ENCODE results near the gene PLPP4. TPM values are rescaled to one million over a fixed set of nuclear protein-coding genes. Genes with fewer than 3 reads are reported as not detected.

Gene PLPP4
- total and polyA plus RNA-seq, 2 of the 13 experiments (the other 11 are each of a cell fraction or from before 2014, with no cell fraction given), result not detected

- DNase-seq (ENCODE audit: low spot score) (no peak), ATAC-seq (no peak), FAIRE-seq (no peak)
- Histone ChIP-seq H4K20me1 (ENCODE audit: insufficient read depth, low read length) (no peaks in the 10 kb centered on the region), H3K9me3 (ENCODE audit: low read length) (no peaks in the 10 kb centered on the region), H3K27me3 (ENCODE audit: control insufficient read depth in 1 of 2, insufficient read depth in 2 of 2, low read length in 2 of 2) (no peaks in the 10 kb centered on the region), H2AFZ (ENCODE audit: low read length) (no peak overlapping the region), H3K4me3 (replicated peaks in 1 of 3; ENCODE audit: insufficient read depth in 1 of 3, low read depth in 2 of 3, low read length in 3 of 3) (no peak overlapping the region), H3K4me2 (ENCODE audit: low read depth, low read length) (no peak overlapping the region), H3K4me1 (ENCODE audit: insufficient read depth, low read length) (no peaks in the 10 kb centered on the region), H3K9ac (ENCODE audit: insufficient read depth, low read depth, low read length) (no peak overlapping the region), H3K79me2 (ENCODE audit: insufficient read depth, low read length) (no peaks in the 10 kb centered on the region), H3K36me3 (replicated peaks in 1 of 2; ENCODE audit: control insufficient read depth in 1 of 2, insufficient read depth in 2 of 2, low read length in 2 of 2) (no peaks in the 10 kb centered on the region), H3K27ac (ENCODE audit: extremely low read length, insufficient read depth, low read length) (no peak overlapping the region)
- ChIA-PET CTCF (ENCODE audit: low intra/inter-chr PET ratio, low total read pairs) (no interaction called here), POLR2A (no interaction called here)
- in situ Hi-C loops (cut with HindIII; ENCODE audit: extremely low pct_ligation_motif_present, low pct_unique_long_range_greater_than_20kb), result loop anchor here (10.0 kb wide), 1 partner anchor 314 kb away; no protein-coding TSS in a partner anchor
- no CpG with 5 or more reads among the region's 2 CpGs for WGBS (ENCODE audit: low lambda C conversion rate)
- TF ChIP-seq MLLT10 (CRISPR knock-in tag; IDR thresholded peaks at IDR 0.05), result no peak
- TF ChIP-seq PRPF4 (IDR thresholded peaks at IDR 0.05; ENCODE audit: low read depth, low read length, poor library complexity, severe bottlenecking), result no peak
- peak; percentile 17; the same call in 1 of the 2 replicates for TF ChIP-seq RFX1 (IDR thresholded peaks at IDR 0.05)
- no peak for TF ChIP-seq ZNF234 (CRISPR knock-in tag; conservative IDR thresholded peaks at IDR 0.05)
- intact Hi-C loops (cut with micrococcal nuclease; ENCODE audit: unreplicated experiment), result no loop called here
- no TSS peak for BruUV-seq (replicated peaks)
Measured at GRCh38 chr10:120421250-120421649, 35.8 kb upstream of the PLPP4 start.

DNA sequence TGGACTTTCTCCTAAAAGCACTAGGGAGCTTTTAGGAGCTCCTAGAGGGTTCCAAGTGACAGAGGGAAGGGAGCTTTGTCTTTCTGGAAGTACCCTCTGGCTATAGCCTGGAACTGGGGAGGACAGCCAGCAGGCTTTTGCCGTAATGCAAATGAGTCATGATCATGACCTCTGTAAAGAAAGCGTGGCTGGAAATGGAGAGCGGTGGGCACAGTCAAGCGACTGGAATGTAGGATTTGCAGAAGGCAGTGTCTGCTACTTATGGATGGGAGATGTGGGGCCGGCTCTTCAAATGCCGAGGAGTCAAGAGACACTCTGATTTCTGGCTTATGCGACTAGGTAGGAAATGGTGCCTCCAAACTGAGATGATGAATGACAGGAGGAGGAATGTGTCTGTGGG lies 34.6 kb upstream of the PLPP4 start:
- H3K36me3 ChIP-seq (replicated peaks in 1 of 2; ENCODE audit: control insufficient read depth in 1 of 2, insufficient read depth in 2 of 2, low read length in 2 of 2), result no peaks in the 10 kb centered on the region
- no peak for ATAC-seq

More for the DNA sequence above, 34.6 kb upstream of the PLPP4 start:
- Histone ChIP-seq H3K9ac (ENCODE audit: insufficient read depth, low read depth, low read length) (no peak overlapping the region), H3K4me1 (ENCODE audit: insufficient read depth, low read length) (no peaks in the 10 kb centered on the region), H2AFZ (ENCODE audit: low read length) (no peak overlapping the region), H3K79me2 (ENCODE audit: insufficient read depth, low read length) (no peaks in the 10 kb centered on the region), H3K4me3 (replicated peaks in 1 of 3; ENCODE audit: insufficient read depth in 1 of 3, low read depth in 2 of 3, low read length in 3 of 3) (no peak overlapping the region), H3K27ac (ENCODE audit: extremely low read length, insufficient read depth, low read length) (no peak overlapping the region), H3K4me2 (ENCODE audit: low read depth, low read length) (no peak overlapping the region), H3K27me3 (ENCODE audit: control insufficient read depth in 1 of 2, insufficient read depth in 2 of 2, low read length in 2 of 2) (no peaks in the 10 kb centered on the region), H4K20me1 (ENCODE audit: insufficient read depth, low read length) (no peaks in the 10 kb centered on the region), H3K9me3 (ENCODE audit: low read length) (no peaks in the 10 kb centered on the region)
- POLR2A ChIA-PET, result no interaction called here
- FAIRE-seq (no peak), DNase-seq (ENCODE audit: low spot score) (no peak)
- in situ Hi-C loops (cut with HindIII; ENCODE audit: extremely low pct_ligation_motif_present, low pct_unique_long_range_greater_than_20kb) (loop anchor here (10.0 kb wide), 1 partner anchor 312 kb away; no protein-coding TSS in a partner anchor), intact Hi-C loops (cut with micrococcal nuclease; ENCODE audit: unreplicated experiment) (no loop called here)
- CTCF ChIA-PET (ENCODE audit: low intra/inter-chr PET ratio, low total read pairs), result interaction anchor here (2.4 kb wide), 1 partner anchor 313 kb away, joined by 10 read pairs; no protein-coding TSS in a partner anchor
- WGBS (ENCODE audit: low lambda C conversion rate), result 10% methylated on average over 7 of the region's 7 CpGs
- TF ChIP-seq, protein P1, sequence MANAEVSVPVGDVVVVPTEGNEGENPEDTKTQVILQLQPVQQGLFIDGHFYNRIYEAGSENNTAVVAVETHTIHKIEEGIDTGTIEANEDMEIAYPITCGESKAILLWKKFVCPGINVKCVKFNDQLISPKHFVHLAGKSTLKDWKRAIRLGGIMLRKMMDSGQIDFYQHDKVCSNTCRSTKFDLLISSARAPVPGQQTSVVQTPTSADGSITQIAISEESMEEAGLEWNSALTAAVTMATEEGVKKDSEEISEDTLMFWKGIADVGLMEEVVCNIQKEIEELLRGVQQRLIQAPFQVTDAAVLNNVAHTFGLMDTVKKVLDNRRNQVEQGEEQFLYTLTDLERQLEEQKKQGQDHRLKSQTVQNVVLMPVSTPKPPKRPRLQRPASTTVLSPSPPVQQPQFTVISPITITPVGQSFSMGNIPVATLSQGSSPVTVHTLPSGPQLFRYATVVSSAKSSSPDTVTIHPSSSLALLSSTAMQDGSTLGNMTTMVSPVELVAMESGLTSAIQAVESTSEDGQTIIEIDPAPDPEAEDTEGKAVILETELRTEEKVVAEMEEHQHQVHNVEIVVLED (CRISPR knock-in tag; IDR thresholded peaks at IDR 0.05; ENCODE audit: borderline replicate concordance), result no peak
- TF ChIP-seq ZNF44 (CRISPR knock-in tag; IDR thresholded peaks at IDR 0.05) (no peak), NCOA5 (CRISPR knock-in tag; IDR thresholded peaks at IDR 0.05) (no peak), ZNF703 (CRISPR knock-in tag; IDR thresholded peaks at IDR 0.05; ENCODE audit: borderline replicate concordance) (no peak), ZNF713 (CRISPR knock-in tag; IDR thresholded peaks at IDR 0.05) (no peak), RORA (CRISPR knock-in tag; IDR thresholded peaks at IDR 0.05) (no peak), ZNF205 (CRISPR knock-in tag; IDR thresholded peaks at IDR 0.05) (no peak), FOXK1 (CRISPR knock-in tag; IDR thresholded peaks at IDR 0.05; ENCODE audit: borderline replicate concordance, low read depth) (no peak), FLYWCH1 (CRISPR knock-in tag; IDR thresholded peaks at IDR 0.05) (no peak), RBM22 (optimal IDR thresholded peaks at IDR 0.05; ENCODE audit: low read length) (no peak), ELF1 (CRISPR knock-in tag; IDR thresholded peaks at IDR 0.05) (no peak), TFE3 (CRISPR knock-in tag; IDR thresholded peaks at IDR 0.05) (no peak), ZNF691 (CRISPR knock-in tag; IDR thresholded peaks at IDR 0.05; ENCODE audit: borderline replicate concordance, low read depth) (no peak)
- no TSS peak for BruUV-seq (replicated peaks)

All from HepG2 (cell line).